H1 (cell line): ENCODE measurements around the gene TMEM9B. TPM values are rescaled to one million over a fixed set of nuclear protein-coding genes. Genes with fewer than 3 reads are reported as not detected.

Experiments used
- CTCF ChIA-PET: fragments of 300-600 bp; sonication (Branson Sonifier 250); formaldehyde crosslinking; loops from one replicate; lab custom pipeline; 2021; ENCODE audit not compliant: partially characterized antibody; lab: Charles Lee
- POLR2A ChIA-PET: fragments of 300-600 bp; sonication (Branson Sonifier 250); formaldehyde crosslinking; loops from one replicate; lab custom pipeline; 2021; ENCODE audit warnings: inconsistent platforms; ENCODE audit not compliant: partially characterized antibody; lab: Charles Lee
- DNase-seq, 2 experiments: peaks; one replicate each; pipeline versions ENCODE4 v3.0.0 to v3.0.0-alpha.2; 2010 to 2022; ENCODE audit warnings: low spot score in 2 of 2, low read depth in 1 of 2, mixed read lengths in 1 of 2
- FAIRE-seq: peaks from 2 replicates; lab custom pipeline; 2011; peaks lifted over from hg19 to GRCh38; lab: Jason Lieb, UNC
- H2AFZ ChIP-seq: 2 replicates; pipeline ENCODE4 v1.8.1; 2012; ENCODE audit warnings: low read length, inconsistent platforms
- H2AK5ac ChIP-seq: 2 replicates; pipeline ENCODE4 v1.6.1; 2013; ENCODE audit warnings: low read depth, low read length
- H2BK120ac ChIP-seq: replicated peaks from 2 replicates; pipeline ENCODE3; 2013; ENCODE audit warnings: low read depth, low read length, inconsistent platforms
- H2BK12ac ChIP-seq: 2 replicates; pipeline ENCODE4 v1.6.1; 2013; ENCODE audit warnings: low read depth, low read length
- H2BK15ac ChIP-seq: 2 replicates; pipeline ENCODE4 v1.6.1; 2013; ENCODE audit warnings: low read length
- H2BK20ac ChIP-seq: 2 replicates; pipeline ENCODE4 v1.6.1; 2013; ENCODE audit warnings: low read length
- H2BK5ac ChIP-seq: 2 replicates; pipeline ENCODE4 v1.6.1; 2013; ENCODE audit warnings: low read depth, low read length
- H3K14ac ChIP-seq: 2 replicates; pipeline ENCODE4 v1.6.1; 2013; ENCODE audit warnings: inconsistent platforms; ENCODE audit not compliant: insufficient read length
- H3K18ac ChIP-seq: 2 replicates; pipeline ENCODE4 v1.6.1; 2013; ENCODE audit warnings: low read length; ENCODE audit errors: extremely low read depth
- H3K23ac ChIP-seq: 2 replicates; pipeline ENCODE4 v1.6.1; 2013; ENCODE audit warnings: inconsistent platforms; ENCODE audit not compliant: insufficient read length
- H3K23me2 ChIP-seq: 2 replicates; pipeline ENCODE4 v1.6.1; 2013; ENCODE audit warnings: low read depth, low read length
- H3K27ac ChIP-seq: 2 replicates; pipeline ENCODE4 v1.6.1; 2011; ENCODE audit warnings: low read depth, low read length, inconsistent platforms
- H3K27me3 ChIP-seq, 4 experiments: replicated peaks in 1 of 4; 1 replicate in 1 of 4; 2 replicates in 3 of 4; pipeline versions ENCODE4 v1.6.1 to v1.8.1; 2011 to 2013; ENCODE audit warnings: low read length in 3 of 4, mild to moderate bottlenecking in 3 of 4, inconsistent platforms in 2 of 4, mixed read lengths in 2 of 4, moderate library complexity in 1 of 4; ENCODE audit not compliant: control insufficient read depth in 3 of 4, insufficient read depth in 3 of 4; ENCODE audit errors: extremely low read depth in 1 of 4
- H3K36me3 ChIP-seq, 4 experiments: 2 replicates each; pipeline versions ENCODE4 v1.6.1 to v1.8.1; 2011 to 2013; ENCODE audit warnings: mild to moderate bottlenecking in 4 of 4, low read length in 3 of 4, moderate library complexity in 2 of 4, control low read depth in 1 of 4, inconsistent platforms in 1 of 4; ENCODE audit not compliant: insufficient read depth in 4 of 4, control insufficient read depth in 2 of 4
- H3K4ac ChIP-seq: replicated peaks from 2 replicates; pipeline ENCODE3; 2013; ENCODE audit warnings: low read length, low read depth, mixed read lengths, inconsistent platforms; ENCODE audit not compliant: insufficient read length
- H3K4me1 ChIP-seq, 4 experiments: replicated peaks in 1 of 4; 1 replicate in 1 of 4; 2 replicates in 3 of 4; pipeline versions ENCODE4 v1.6.1 to v1.8.1; 2011 to 2013; ENCODE audit warnings: low read length in 3 of 4, inconsistent platforms in 2 of 4, mixed read lengths in 1 of 4; ENCODE audit not compliant: insufficient read depth in 4 of 4, control insufficient read depth in 3 of 4
- H3K4me2 ChIP-seq, 2 experiments: 2 replicates each; pipeline versions ENCODE4 v1.6.1 to v1.8.1; 2011 to 2013; ENCODE audit warnings: low read depth in 2 of 2, low read length in 2 of 2, control low read depth in 1 of 2, inconsistent platforms in 1 of 2, mild to moderate bottlenecking in 1 of 2; ENCODE audit not compliant: insufficient read depth in 1 of 2
- H3K4me3 ChIP-seq, 4 experiments: fragments of 200-600, 300-600 bp in 1 of 4; sonication (generic), shearing (Covaris generic), sonication (Bioruptor Twin) in 1 of 4; 2 replicates each; pipeline versions ENCODE4 v1.5.1 to v1.8.1; 2011 to 2016; ENCODE audit warnings: low read length in 4 of 4, low read depth in 3 of 4, control low read depth in 2 of 4, inconsistent platforms in 2 of 4, mild to moderate bottlenecking in 2 of 4, mixed read lengths in 1 of 4, moderate library complexity in 1 of 4; ENCODE audit not compliant: insufficient read depth in 2 of 4; ENCODE audit errors: extremely low read depth in 1 of 4
- H3K56ac ChIP-seq: replicated peaks from 2 replicates; pipeline ENCODE3; 2013; ENCODE audit warnings: low read depth, mild to moderate bottlenecking, mixed read lengths, low read length, inconsistent platforms; ENCODE audit not compliant: insufficient read length
- H3K79me1 ChIP-seq: 2 replicates; pipeline ENCODE4 v1.6.1; 2013; ENCODE audit warnings: low read depth, low read length, control low read depth
- H3K79me2 ChIP-seq, 2 experiments: 2 replicates each; pipeline versions ENCODE4 v1.6.1 to v1.8.1; 2012 to 2013; ENCODE audit warnings: low read length in 2 of 2, mild to moderate bottlenecking in 2 of 2, inconsistent platforms in 1 of 2; ENCODE audit not compliant: insufficient read depth in 2 of 2, control insufficient read depth in 1 of 2
- H3K9ac ChIP-seq, 4 experiments: replicated peaks in 1 of 4; 1 replicate in 1 of 4; 2 replicates in 3 of 4; pipeline versions ENCODE4 v1.6.1 to v1.8.1; 2011 to 2013; ENCODE audit warnings: low read depth in 3 of 4, low read length in 3 of 4, control low read depth in 2 of 4, mild to moderate bottlenecking in 2 of 4, moderate library complexity in 2 of 4, inconsistent platforms in 1 of 4; ENCODE audit errors: extremely low read depth in 1 of 4
- H3K9me3 ChIP-seq, 2 experiments: 2 replicates each; pipeline versions ENCODE4 v1.6.1 to v1.8.1; 2012 to 2013; ENCODE audit warnings: mild to moderate bottlenecking in 2 of 2, moderate library complexity in 2 of 2, control low read depth in 1 of 2, inconsistent platforms in 1 of 2, low read depth in 1 of 2, low read length in 1 of 2, mixed read lengths in 1 of 2; ENCODE audit not compliant: insufficient read depth in 2 of 2
- H4K20me1 ChIP-seq, 2 experiments: replicated peaks in 1 of 2; 2 replicates each; pipeline versions ENCODE3 to v1.8.1; 2011 to 2013; ENCODE audit warnings: inconsistent platforms in 2 of 2, low read length in 2 of 2, mild to moderate bottlenecking in 1 of 2; ENCODE audit not compliant: insufficient read depth in 2 of 2, control insufficient read depth in 1 of 2
- H4K5ac ChIP-seq: 2 replicates; pipeline ENCODE4 v1.6.1; 2013; ENCODE audit warnings: low read length, low read depth, mixed read lengths, inconsistent platforms; ENCODE audit not compliant: insufficient read length
- H4K8ac ChIP-seq: 2 replicates; pipeline ENCODE4 v1.8.0; 2013; ENCODE audit warnings: mild to moderate bottlenecking, moderate library complexity, low read length, inconsistent platforms; ENCODE audit not compliant: insufficient read depth; ENCODE audit errors: extremely low read depth
- H4K91ac ChIP-seq: replicated peaks from 2 replicates; pipeline ENCODE3; 2013; ENCODE audit warnings: low read length, mixed read lengths, inconsistent platforms; ENCODE audit not compliant: insufficient read length
- ATF3 ChIP-seq: IDR thresholded peaks from 2 replicates; pipeline ENCODE4 v1.6.1; 2011; ENCODE audit warnings: low read depth, mild to moderate bottlenecking, low read length; ENCODE audit not compliant: insufficient read depth
- BACH1 ChIP-seq: IDR thresholded peaks from 2 replicates; pipeline ENCODE4 v1.6.1; 2012; ENCODE audit warnings: low read length, improper control_type of control experiment
- EGR1 ChIP-seq: IDR thresholded peaks from 2 replicates; pipeline ENCODE4 v1.6.1; 2011; ENCODE audit warnings: low read depth, low read length, borderline replicate concordance
- GTF2F1 ChIP-seq: IDR thresholded peaks from 2 replicates; pipeline ENCODE4 v1.6.1; 2012; ENCODE audit warnings: low read depth, low read length, improper control_type of control experiment, borderline replicate concordance
- HDAC6 ChIP-seq: IDR thresholded peaks from one replicate; pipeline ENCODE4 v1.7.1; 2012; ENCODE audit warnings: low read depth, mild to moderate bottlenecking, inconsistent platforms, low read length, moderate library complexity
- RNF2 ChIP-seq: fragments of 200-900, 300-1000 bp; sonication (generic); IDR thresholded peaks from 2 replicates; pipeline ENCODE4 v1.7.1; 2016; ENCODE audit warnings: borderline replicate concordance, low read depth, mild to moderate bottlenecking, antibody characterized with exemption, low read length; ENCODE audit not compliant: poor library complexity, severe bottlenecking; ENCODE audit errors: missing control alignments
- SAP30 ChIP-seq: fragments of 300-600 bp; sonication (generic); IDR thresholded peaks from 2 replicates; pipeline ENCODE4 v1.7.1; 2012; ENCODE audit warnings: low read length, moderate library complexity, mild to moderate bottlenecking, inconsistent platforms; ENCODE audit not compliant: insufficient read depth, insufficient replicate concordance
- SIN3A ChIP-seq, 2 experiments: IDR thresholded peaks in 1 of 2; conservative IDR thresholded peaks in 1 of 2; 2 replicates each; pipeline ENCODE4 v1.6.1; 2011 to 2012; ENCODE audit warnings: low read length in 2 of 2, improper control_type of control experiment in 1 of 2, low read depth in 1 of 2, mild to moderate bottlenecking in 1 of 2
- SRF ChIP-seq: IDR thresholded peaks from 2 replicates; pipeline ENCODE4 v1.6.1; 2011; ENCODE audit warnings: mild to moderate bottlenecking, low read depth, low read length, moderate library complexity
- WGBS, 2 experiments: shearing (Covaris generic) in 1 of 2; methylation state at CpG; one replicate each; pipeline versions ENCODE4 v1.1.6 to v1.1.7; 2013 to 2015; ENCODE audit warnings: low lambda C conversion rate in 2 of 2, mixed read lengths in 2 of 2, inconsistent platforms in 1 of 2, low coverage in 1 of 2, missing lambda C conversion rate in 1 of 2; ENCODE audit not compliant: insufficient replicate concordance in 2 of 2, insufficient coverage in 1 of 2, insufficient read length in 1 of 2; ENCODE audit errors: extremely low coverage in 1 of 2, missing lambda C conversion rate in 1 of 2; 5-methylcytosine and 5-hydroxymethylcytosine counted together
- polyA plus RNA-seq, 7 experiments: library from polyadenylated mRNA; depleted of rRNA in 3 of 7; stranded (reverse) in 5 of 7; unstranded in 2 of 7; fragments of >200 nt in 5 of 7; fragments of 200-250 nt in 2 of 7; gene quantifications; 1 replicate in 5 of 7; 2 replicates in 1 of 7; 4 replicates in 1 of 7; pipeline versions ENCODE4 v1.2.1 to v1.2.3, GENCODE V29; 2011 to 2013; ENCODE audit warnings: missing spikeins in 2 of 7, mixed read lengths in 2 of 7
- total RNA-seq: library from RNA; stranded (reverse); fragmentation: NEBNext Ultra II Directional; extraction: Animal tissue kit (Norgen Biotek cat#: 25700); gene quantifications from 2 replicates; pipeline ENCODE4 v1.2.1, GENCODE V29; 2021

Gene TMEM9B
- total and polyA plus RNA-seq, 2 of the 8 experiments (the other 6 are each of a cell fraction or from before 2014, with no cell fraction given), result 8.3 to 9.4 TPM

GRCh38 chr11:8911029-8911823, 53.0 kb downstream of the TMEM9B start, which contains the start of gene AKIP1:
AKIP1 (plus strand) TSS chr11:8911189; CDS start chr11:8911450, 261 bp downstream.
- CTCF ChIA-PET, result interaction anchor here (0.6 to 5.8 kb wide), 7 partner anchors 49 to 678 kb away, joined by 3 to 66 read pairs (median 3); no protein-coding TSS in a partner anchor
- H3K79me1 ChIP-seq, result no peaks in the 10 kb centered on the region
- H2AFZ ChIP-seq, result peak within 1 kb of the TSS; percentile 93
- peak within 1 kb of the TSS; percentile 68; the same call in 1 of the 2 replicates for H2BK12ac ChIP-seq
- POLR2A ChIA-PET, result interaction anchor here (0.6 to 1.8 kb wide), 15 partner anchors 13 to 229 kb away, joined by 3 to 8 read pairs (median 3); partner anchors contain the start of genes NRIP3, RPL27A, TMEM9B and TRIM66
- peaks cover 0 to 12% (median 5%) of the 10 kb centered on the region in 4 experiments; a peak in 3 of 7 replicates for H3K27me3 ChIP-seq
- H3K27ac ChIP-seq, result peak within 1 kb of the TSS; percentile 55
- peak within 1 kb of the TSS; percentile 83 for H3K18ac ChIP-seq
- H3K23me2 ChIP-seq, result peaks cover 10% of the 10 kb centered on the region; the same call in 1 of the 2 replicates
- peak within 1 kb of the TSS; percentile 80 for H3K56ac ChIP-seq
- peak within 1 kb of the TSS; percentile 92 for H4K5ac ChIP-seq
- H3K79me2 ChIP-seq, result peaks cover 0 to 5% of the 10 kb centered on the region in 2 experiments; a peak in 1 of 4 replicates
- no peak within 1 kb of the TSS for H3K23ac ChIP-seq
- DNase-seq, result peak; percentile 94 to 96
- no peak within 1 kb of the TSS for H2BK15ac ChIP-seq
- H3K36me3 ChIP-seq, result peaks cover under 1 to 5% (median 3%) of the 10 kb centered on the region in 4 experiments; a peak in 4 of 8 replicates
- no peaks in the 10 kb centered on the region for H3K9me3 ChIP-seq
- H3K9ac ChIP-seq, result peak within 1 kb of the TSS; percentile 47 to 75 (median 70)
- peak within 1 kb of the TSS; percentile 96 to 97 for H3K4me2 ChIP-seq
- peaks cover 0 to 1% of the 10 kb centered on the region in 2 experiments for H4K20me1 ChIP-seq
- H3K4me1 ChIP-seq, result peaks cover 0 to 8% (median 1%) of the 10 kb centered on the region in 4 experiments; a peak in 5 of 7 replicates
- peak within 1 kb of the TSS; percentile 83; the same call in 1 of the 2 replicates for H2BK5ac ChIP-seq
- H4K8ac ChIP-seq, result peak within 1 kb of the TSS; percentile 91; the same call in 1 of the 2 replicates
- H2BK20ac ChIP-seq, result no peak within 1 kb of the TSS
- no peak within 1 kb of the TSS for H2BK120ac ChIP-seq
- WGBS, 2 experiments, result 2% methylated on average over 45 of the region's 68 CpGs; no CpG with 5 or more reads in 1 of the 2 experiments
- H3K4ac ChIP-seq, result peak within 1 kb of the TSS; percentile 85
- H3K4me3 ChIP-seq, result peak within 1 kb of the TSS; percentile 74 to 90 (median 83)
- no peak within 1 kb of the TSS for H3K14ac ChIP-seq
- H2AK5ac ChIP-seq, result no peak within 1 kb of the TSS
- peak within 1 kb of the TSS; percentile 69 for H4K91ac ChIP-seq
- FAIRE-seq, result no peak
- TF ChIP-seq SAP30 (no peak), ATF3 (no peak), EGR1 (no peak), HDAC6 (no peak), BACH1 (no peak), SIN3A (conservative IDR thresholded peaks at IDR 0.05 in 1 of 2, IDR thresholded peaks at IDR 0.05 in 1 of 2; ENCODE audit: low read depth in 1 of 2, low read length in 2 of 2) (peak in 1 of 2 experiments; percentile 57; a peak in 2 of 4 replicates), SRF (no peak), GTF2F1 (no peak), RNF2 (no peak)
